Liver (tissue), 3 donors: ENCODE measurements around the gene CEP89.

ENCODE experiments used
- EGR1 ChIP-seq, 2 donors: IDR thresholded peaks; 2 replicates each; pipeline ENCODE4 v1.6.1; 2016 to 2018; ENCODE audit warnings: antibody characterized with exemption in 2 of 2, low read depth in 2 of 2
- FOXA1 ChIP-seq: IDR thresholded peaks from 2 replicates; pipeline ENCODE4 v1.6.1; 2016; ENCODE audit warnings: antibody characterized with exemption
- GABPA ChIP-seq, 2 donors: IDR thresholded peaks in 1 of 2; conservative IDR thresholded peaks in 1 of 2; 2 replicates each; pipeline ENCODE4 v1.6.1; 2016; ENCODE audit warnings: antibody characterized with exemption in 2 of 2, mild to moderate bottlenecking in 1 of 2, moderate library complexity in 1 of 2
- RAD21 ChIP-seq, 2 donors: IDR thresholded peaks; 2 replicates each; pipeline ENCODE4 v1.6.1; 2016; ENCODE audit warnings: antibody characterized with exemption in 2 of 2, mild to moderate bottlenecking in 2 of 2
- RXRA ChIP-seq, 2 donors: IDR thresholded peaks; 2 replicates each; pipeline ENCODE4 v1.6.1; 2017 to 2018; ENCODE audit warnings: antibody characterized with exemption in 2 of 2, mild to moderate bottlenecking in 1 of 2
- SP1 ChIP-seq: IDR thresholded peaks from 2 replicates; pipeline ENCODE4 v1.6.1; 2018; ENCODE audit warnings: antibody characterized with exemption, mild to moderate bottlenecking
- TAF1 ChIP-seq: conservative IDR thresholded peaks from 2 replicates; pipeline ENCODE4 v1.6.1; 2016; ENCODE audit warnings: antibody characterized with exemption, mild to moderate bottlenecking
- YY1 ChIP-seq: IDR thresholded peaks from 2 replicates; pipeline ENCODE4 v1.6.1; 2016; ENCODE audit warnings: antibody characterized with exemption, mild to moderate bottlenecking
- TF ChIP-seq, protein P1 (sequence below): fragments of 150-350 bp; IDR thresholded peaks from 2 replicates; pipeline ENCODE4 v1.5.1; 2017; ENCODE audit warnings: improper control_type of control experiment, low read depth, low read length; ENCODE audit not compliant: missing input control
- TF ChIP-seq, protein P2 (sequence below): IDR thresholded peaks from 2 replicates; pipeline ENCODE4 v1.6.1; 2016; ENCODE audit warnings: antibody characterized with exemption
- TF ChIP-seq, protein P3 (sequence below): IDR thresholded peaks from 2 replicates; pipeline ENCODE4 v1.6.1; 2016; ENCODE audit warnings: antibody characterized with exemption, mild to moderate bottlenecking
- TF ChIP-seq, protein P4 (sequence below): IDR thresholded peaks from 2 replicates; pipeline ENCODE4 v1.6.1; 2016; ENCODE audit warnings: antibody characterized with exemption
- donor health status: healthy.
- donor health status: healthy.

DNA sequence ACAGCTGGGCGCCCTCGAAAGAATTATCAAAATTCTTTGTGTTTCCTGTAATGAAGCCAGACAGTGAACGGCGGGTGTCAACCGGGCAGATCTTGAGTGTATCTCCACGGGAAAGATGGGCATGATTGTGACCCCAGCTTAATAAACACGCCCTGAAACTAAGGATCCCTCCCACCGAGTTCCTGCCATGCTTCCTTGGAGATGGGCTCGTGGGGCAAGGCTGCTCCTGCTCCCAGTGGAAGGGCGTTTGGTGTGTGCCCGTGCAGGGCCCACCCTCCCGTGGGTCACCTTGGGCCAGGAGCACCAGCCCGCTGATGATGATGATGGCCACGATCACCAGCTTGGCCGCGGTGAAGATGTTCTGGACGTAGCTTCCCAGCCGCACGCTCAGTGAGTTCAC is 109.6 kb downstream of the CEP89 start:
- TF ChIP-seq, protein P1, sequence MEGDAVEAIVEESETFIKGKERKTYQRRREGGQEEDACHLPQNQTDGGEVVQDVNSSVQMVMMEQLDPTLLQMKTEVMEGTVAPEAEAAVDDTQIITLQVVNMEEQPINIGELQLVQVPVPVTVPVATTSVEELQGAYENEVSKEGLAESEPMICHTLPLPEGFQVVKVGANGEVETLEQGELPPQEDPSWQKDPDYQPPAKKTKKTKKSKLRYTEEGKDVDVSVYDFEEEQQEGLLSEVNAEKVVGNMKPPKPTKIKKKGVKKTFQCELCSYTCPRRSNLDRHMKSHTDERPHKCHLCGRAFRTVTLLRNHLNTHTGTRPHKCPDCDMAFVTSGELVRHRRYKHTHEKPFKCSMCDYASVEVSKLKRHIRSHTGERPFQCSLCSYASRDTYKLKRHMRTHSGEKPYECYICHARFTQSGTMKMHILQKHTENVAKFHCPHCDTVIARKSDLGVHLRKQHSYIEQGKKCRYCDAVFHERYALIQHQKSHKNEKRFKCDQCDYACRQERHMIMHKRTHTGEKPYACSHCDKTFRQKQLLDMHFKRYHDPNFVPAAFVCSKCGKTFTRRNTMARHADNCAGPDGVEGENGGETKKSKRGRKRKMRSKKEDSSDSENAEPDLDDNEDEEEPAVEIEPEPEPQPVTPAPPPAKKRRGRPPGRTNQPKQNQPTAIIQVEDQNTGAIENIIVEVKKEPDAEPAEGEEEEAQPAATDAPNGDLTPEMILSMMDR = no peak
- TF ChIP-seq RXRA (IDR thresholded peaks at IDR 0.05) (no peak), TAF1 (no peak), RAD21 (IDR thresholded peaks at IDR 0.05) (no peak), SP1 (no peak), FOXA1 (no peak), YY1 (no peak), EGR1 (IDR thresholded peaks at IDR 0.05; ENCODE audit: low read depth in 2 of 2) (no peak), GABPA (IDR thresholded peaks at IDR 0.05 in 1 of 2, conservative IDR thresholded peaks at IDR 0.05 in 1 of 2) (no peak)
- TF ChIP-seq, protein P2, sequence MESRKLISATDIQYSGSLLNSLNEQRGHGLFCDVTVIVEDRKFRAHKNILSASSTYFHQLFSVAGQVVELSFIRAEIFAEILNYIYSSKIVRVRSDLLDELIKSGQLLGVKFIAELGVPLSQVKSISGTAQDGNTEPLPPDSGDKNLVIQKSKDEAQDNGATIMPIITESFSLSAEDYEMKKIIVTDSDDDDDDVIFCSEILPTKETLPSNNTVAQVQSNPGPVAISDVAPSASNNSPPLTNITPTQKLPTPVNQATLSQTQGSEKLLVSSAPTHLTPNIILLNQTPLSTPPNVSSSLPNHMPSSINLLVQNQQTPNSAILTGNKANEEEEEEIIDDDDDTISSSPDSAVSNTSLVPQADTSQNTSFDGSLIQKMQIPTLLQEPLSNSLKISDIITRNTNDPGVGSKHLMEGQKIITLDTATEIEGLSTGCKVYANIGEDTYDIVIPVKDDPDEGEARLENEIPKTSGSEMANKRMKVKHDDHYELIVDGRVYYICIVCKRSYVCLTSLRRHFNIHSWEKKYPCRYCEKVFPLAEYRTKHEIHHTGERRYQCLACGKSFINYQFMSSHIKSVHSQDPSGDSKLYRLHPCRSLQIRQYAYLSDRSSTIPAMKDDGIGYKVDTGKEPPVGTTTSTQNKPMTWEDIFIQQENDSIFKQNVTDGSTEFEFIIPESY = no peak
- TF ChIP-seq, protein P3, sequence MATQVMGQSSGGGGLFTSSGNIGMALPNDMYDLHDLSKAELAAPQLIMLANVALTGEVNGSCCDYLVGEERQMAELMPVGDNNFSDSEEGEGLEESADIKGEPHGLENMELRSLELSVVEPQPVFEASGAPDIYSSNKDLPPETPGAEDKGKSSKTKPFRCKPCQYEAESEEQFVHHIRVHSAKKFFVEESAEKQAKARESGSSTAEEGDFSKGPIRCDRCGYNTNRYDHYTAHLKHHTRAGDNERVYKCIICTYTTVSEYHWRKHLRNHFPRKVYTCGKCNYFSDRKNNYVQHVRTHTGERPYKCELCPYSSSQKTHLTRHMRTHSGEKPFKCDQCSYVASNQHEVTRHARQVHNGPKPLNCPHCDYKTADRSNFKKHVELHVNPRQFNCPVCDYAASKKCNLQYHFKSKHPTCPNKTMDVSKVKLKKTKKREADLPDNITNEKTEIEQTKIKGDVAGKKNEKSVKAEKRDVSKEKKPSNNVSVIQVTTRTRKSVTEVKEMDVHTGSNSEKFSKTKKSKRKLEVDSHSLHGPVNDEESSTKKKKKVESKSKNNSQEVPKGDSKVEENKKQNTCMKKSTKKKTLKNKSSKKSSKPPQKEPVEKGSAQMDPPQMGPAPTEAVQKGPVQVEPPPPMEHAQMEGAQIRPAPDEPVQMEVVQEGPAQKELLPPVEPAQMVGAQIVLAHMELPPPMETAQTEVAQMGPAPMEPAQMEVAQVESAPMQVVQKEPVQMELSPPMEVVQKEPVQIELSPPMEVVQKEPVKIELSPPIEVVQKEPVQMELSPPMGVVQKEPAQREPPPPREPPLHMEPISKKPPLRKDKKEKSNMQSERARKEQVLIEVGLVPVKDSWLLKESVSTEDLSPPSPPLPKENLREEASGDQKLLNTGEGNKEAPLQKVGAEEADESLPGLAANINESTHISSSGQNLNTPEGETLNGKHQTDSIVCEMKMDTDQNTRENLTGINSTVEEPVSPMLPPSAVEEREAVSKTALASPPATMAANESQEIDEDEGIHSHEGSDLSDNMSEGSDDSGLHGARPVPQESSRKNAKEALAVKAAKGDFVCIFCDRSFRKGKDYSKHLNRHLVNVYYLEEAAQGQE = no peak
- TF ChIP-seq, protein P4, sequence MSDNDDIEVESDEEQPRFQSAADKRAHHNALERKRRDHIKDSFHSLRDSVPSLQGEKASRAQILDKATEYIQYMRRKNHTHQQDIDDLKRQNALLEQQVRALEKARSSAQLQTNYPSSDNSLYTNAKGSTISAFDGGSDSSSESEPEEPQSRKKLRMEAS = no peak
